ENCODE results near the gene CACNA1C.

GRCh38 chr12:2513141-2514037 lies 460.6 kb downstream of the CACNA1C start:
- TF ChIP-seq CTCF (IDR thresholded peaks at IDR 0.05) (no peak), POLR2A (IDR thresholded peaks at IDR 0.05) (no peak)
